ENCODE measurements around the gene HP1BP3.

HP1BP3 gene

DNA sequence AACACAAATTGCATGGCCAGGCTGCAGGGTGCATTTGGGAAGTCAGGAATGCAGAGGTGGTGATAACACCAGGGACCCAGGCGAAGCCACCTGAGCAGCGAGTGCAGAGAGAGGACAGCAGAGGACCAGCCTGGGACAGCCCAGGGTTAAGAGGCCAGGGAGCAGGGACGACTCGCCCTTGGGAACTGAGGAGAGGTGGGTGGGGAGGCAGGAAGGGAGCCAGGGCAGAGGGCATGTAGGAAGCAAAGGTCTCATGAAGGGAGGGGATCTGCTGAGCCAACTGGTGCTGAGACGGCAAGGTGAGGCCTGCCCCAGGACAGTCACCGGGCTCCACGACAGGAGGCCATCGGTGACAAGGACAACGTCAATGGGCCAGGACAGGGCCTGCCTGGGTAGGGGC, 85.7 kb downstream of the HP1BP3 start:
- H3K4me3 ChIP-seq (ENCODE audit: control insufficient read depth in 1 of 7, extremely low read depth in 1 of 7, insufficient read depth in 4 of 7, low read depth in 2 of 7, low read length in 6 of 7), result no peak overlapping the region
- H3K27ac ChIP-seq (ENCODE audit: insufficient read depth in 1 of 2, low read depth in 1 of 2, low read length in 2 of 2, poor library complexity in 1 of 2, severe bottlenecking in 2 of 2), result no peak overlapping the region
- 90% methylated on average over 9 of the region's 9 CpGs for WGBS (ENCODE audit: insufficient coverage)
- no peaks in the 10 kb centered on the region for H3K27me3 ChIP-seq (replicated peaks in 2 of 5; ENCODE audit: control insufficient read depth in 4 of 5, insufficient read depth in 5 of 5, low read length in 4 of 5)
- no peaks in the 10 kb centered on the region for H3K36me3 ChIP-seq (ENCODE audit: control insufficient read depth in 4 of 4, insufficient read depth in 4 of 4, low read length in 3 of 4)
- no peak for DNase-seq
- H3K4me1 ChIP-seq (ENCODE audit: control extremely low read depth in 1 of 4, control insufficient read depth in 4 of 4, insufficient read depth in 4 of 4, low read length in 3 of 4), result peaks cover 0 to 6% (median 3%) of the 10 kb centered on the region in 4 experiments
- POLR2A ChIA-PET, result no interaction called here
- CTCF ChIA-PET, result interaction anchor here (1.0 to 1.4 kb wide), 3 partner anchors 23 to 494 kb away, joined by 3 to 6 read pairs (median 3); no protein-coding TSS in a partner anchor
- no peaks in the 10 kb centered on the region for H3K9me3 ChIP-seq (ENCODE audit: control extremely low read depth in 1 of 5, control insufficient read depth in 4 of 5, insufficient read depth in 2 of 5, low read depth in 1 of 5, low read length in 4 of 5)

DNA sequence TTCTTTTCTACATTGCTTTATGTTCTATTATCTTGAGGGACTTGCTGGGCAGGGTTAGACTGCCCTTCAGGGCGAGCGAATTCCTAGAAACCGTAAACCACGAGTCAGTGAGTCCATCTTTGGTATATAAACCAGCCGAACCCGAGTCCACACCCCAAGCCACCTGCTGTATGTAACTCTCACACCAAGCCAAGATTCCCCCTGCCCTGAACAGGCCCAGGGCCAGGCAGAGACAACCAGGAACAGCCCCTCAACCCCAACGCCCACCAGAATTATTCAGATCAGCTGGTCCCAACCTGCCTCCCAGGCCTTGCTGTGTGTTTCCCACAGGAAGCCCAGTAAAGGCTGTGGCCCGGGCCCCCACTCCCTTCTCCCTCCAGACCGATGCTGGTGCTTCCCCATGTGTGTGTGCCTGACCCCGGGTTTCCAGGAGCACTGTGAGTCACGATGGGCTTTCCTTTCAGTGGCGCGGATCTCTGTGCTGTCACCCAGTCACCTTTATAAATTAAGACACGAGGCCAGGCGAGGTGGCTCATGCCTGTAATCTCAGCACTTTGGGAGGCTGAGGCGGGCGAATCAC, 86.4 kb downstream of the HP1BP3 start:
- no peaks in the 10 kb centered on the region for H3K36me3 ChIP-seq (ENCODE audit: control insufficient read depth in 4 of 4, insufficient read depth in 4 of 4, low read length in 3 of 4)
- H3K4me3 ChIP-seq (ENCODE audit: control insufficient read depth in 1 of 7, extremely low read depth in 1 of 7, insufficient read depth in 4 of 7, low read depth in 2 of 7, low read length in 6 of 7), result no peak overlapping the region
- no peak overlapping the region for H3K27ac ChIP-seq (ENCODE audit: insufficient read depth in 1 of 2, low read depth in 1 of 2, low read length in 2 of 2, poor library complexity in 1 of 2, severe bottlenecking in 2 of 2)
- CTCF ChIA-PET, result interaction anchor here (2.6 kb wide), 1 partner anchor 23 kb away, joined by 7 read pairs; no protein-coding TSS in a partner anchor
- H3K9me3 ChIP-seq (ENCODE audit: control extremely low read depth in 1 of 5, control insufficient read depth in 4 of 5, insufficient read depth in 2 of 5, low read depth in 1 of 5, low read length in 4 of 5), result no peaks in the 10 kb centered on the region
- H3K4me1 ChIP-seq (ENCODE audit: control extremely low read depth in 1 of 4, control insufficient read depth in 4 of 4, insufficient read depth in 4 of 4, low read length in 3 of 4), result peaks cover 0 to 14% (median 7%) of the 10 kb centered on the region in 4 experiments
- H3K27me3 ChIP-seq (replicated peaks in 2 of 5; ENCODE audit: control insufficient read depth in 4 of 5, insufficient read depth in 5 of 5, low read length in 4 of 5), result no peaks in the 10 kb centered on the region
- WGBS (ENCODE audit: insufficient coverage), result 94% methylated on average over 16 of the region's 17 CpGs
- POLR2A ChIA-PET, result no interaction called here
- no peak for DNase-seq

DNA sequence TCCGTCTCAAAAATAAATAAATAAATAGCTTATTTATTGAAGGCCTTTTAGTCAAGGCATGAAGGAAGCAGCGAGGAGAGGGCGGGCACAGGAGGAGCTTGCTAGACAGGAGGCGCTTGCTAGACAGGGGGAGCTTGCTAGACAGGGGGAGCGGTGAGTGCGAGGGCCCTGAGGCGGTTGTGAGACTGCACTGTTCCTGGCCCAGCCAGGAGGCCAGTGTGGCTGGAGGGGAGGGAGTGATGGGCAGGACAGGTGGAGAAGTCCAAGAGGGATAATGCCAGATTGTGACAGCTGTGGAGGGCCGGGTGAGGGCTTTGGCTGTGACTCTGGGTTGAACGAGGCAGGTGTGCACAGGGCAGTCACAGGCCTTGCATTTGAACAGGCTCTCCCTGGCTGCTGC, 87.5 kb downstream of the HP1BP3 start:
- POLR2A ChIA-PET, result interaction anchor here (0.5 kb wide), 1 partner anchor 86 kb away, joined by 3 read pairs; no protein-coding TSS in a partner anchor
- Histone ChIP-seq H3K4me1 (ENCODE audit: control extremely low read depth in 1 of 4, control insufficient read depth in 4 of 4, insufficient read depth in 4 of 4, low read length in 3 of 4) (peaks cover 0 to 14% (median 7%) of the 10 kb centered on the region in 4 experiments), H3K4me3 (ENCODE audit: control insufficient read depth in 1 of 7, extremely low read depth in 1 of 7, insufficient read depth in 4 of 7, low read depth in 2 of 7, low read length in 6 of 7) (no peak overlapping the region), H3K27me3 (replicated peaks in 2 of 5; ENCODE audit: control insufficient read depth in 4 of 5, insufficient read depth in 5 of 5, low read length in 4 of 5) (no peaks in the 10 kb centered on the region), H3K27ac (ENCODE audit: insufficient read depth in 1 of 2, low read depth in 1 of 2, low read length in 2 of 2, poor library complexity in 1 of 2, severe bottlenecking in 2 of 2) (no peak overlapping the region), H3K36me3 (ENCODE audit: control insufficient read depth in 4 of 4, insufficient read depth in 4 of 4, low read length in 3 of 4) (no peaks in the 10 kb centered on the region), H3K9me3 (ENCODE audit: control extremely low read depth in 1 of 5, control insufficient read depth in 4 of 5, insufficient read depth in 2 of 5, low read depth in 1 of 5, low read length in 4 of 5) (no peaks in the 10 kb centered on the region)
- CTCF ChIA-PET, result interaction anchor here (0.6 to 3.7 kb wide), 4 partner anchors 19 to 133 kb away, joined by 3 to 14 read pairs (median 5); partner anchors contain the start of gene KIF17
- 96% methylated on average over 8 of the region's 9 CpGs for WGBS (ENCODE audit: insufficient coverage)
- no peak for DNase-seq

DNA sequence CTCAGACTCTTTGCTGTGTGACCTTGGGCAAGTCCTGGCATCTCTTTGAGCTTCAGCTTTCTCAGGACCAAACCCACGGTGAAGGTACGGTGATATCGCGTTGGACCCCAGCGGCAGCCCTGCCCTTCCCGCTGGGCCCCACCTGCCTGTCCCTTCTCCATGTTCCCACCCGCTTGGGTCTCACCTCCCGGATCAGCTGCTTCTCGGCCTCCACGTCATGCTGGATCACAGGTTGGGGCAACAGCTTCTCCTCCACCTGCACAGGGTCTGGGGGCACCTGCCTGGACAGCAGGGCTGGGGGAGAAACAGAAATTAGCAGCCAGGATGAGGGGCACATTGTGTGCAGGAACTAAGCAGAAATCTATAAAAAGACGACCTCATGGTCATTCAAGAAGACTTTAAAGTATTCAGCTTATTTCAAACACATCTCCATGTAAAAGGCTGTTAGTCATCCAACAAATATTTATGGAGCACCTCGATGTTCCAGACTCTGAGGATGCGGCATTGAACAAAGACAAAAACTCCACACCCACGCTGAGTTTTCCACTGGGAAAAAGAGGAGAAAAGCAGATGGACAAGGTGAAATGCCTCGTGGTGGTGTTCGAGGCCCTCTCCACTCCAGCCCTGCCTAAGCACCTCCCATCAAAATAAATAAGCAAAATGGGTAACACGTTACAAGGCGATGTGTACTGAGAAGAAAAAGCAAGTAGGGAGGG, 88.8 kb downstream of the HP1BP3 start:
- POLR2A ChIA-PET, result interaction anchor here (0.6 kb wide), 1 partner anchor 183 kb away, joined by 5 read pairs; no protein-coding TSS in a partner anchor

DNA sequence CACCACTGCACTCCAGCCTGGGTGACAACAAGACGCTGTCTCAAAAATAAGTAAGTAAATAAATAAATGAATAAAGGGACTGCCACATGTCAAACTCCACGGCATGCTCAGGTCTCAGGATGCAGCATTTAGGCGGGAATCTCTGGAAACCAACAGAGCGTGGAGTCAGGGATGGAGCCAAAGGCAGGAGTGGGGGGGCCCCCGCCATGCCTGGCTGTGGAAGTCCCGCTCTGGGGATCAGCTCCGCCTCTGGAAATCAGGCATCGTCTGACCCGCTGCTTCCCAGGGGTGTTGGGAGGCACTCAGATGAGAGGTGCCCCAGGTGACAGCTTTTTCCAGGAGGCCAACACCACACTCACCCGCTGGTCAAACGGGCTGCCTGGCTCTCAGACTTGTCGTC, 89.5 kb downstream of the HP1BP3 start:
- CTCF ChIA-PET, result interaction anchor here (1.1 to 3.8 kb wide), 9 partner anchors 11 to 40 kb away, joined by 3 to 18 read pairs (median 5); partner anchors contain the start of gene KIF17
- Histone ChIP-seq H3K27me3 (replicated peaks in 2 of 5; ENCODE audit: control insufficient read depth in 4 of 5, insufficient read depth in 5 of 5, low read length in 4 of 5) (no peaks in the 10 kb centered on the region), H3K36me3 (ENCODE audit: control insufficient read depth in 4 of 4, insufficient read depth in 4 of 4, low read length in 3 of 4) (no peaks in the 10 kb centered on the region), H3K4me3 (ENCODE audit: control insufficient read depth in 1 of 7, extremely low read depth in 1 of 7, insufficient read depth in 4 of 7, low read depth in 2 of 7, low read length in 6 of 7) (no peak overlapping the region), H3K4me1 (ENCODE audit: control extremely low read depth in 1 of 4, control insufficient read depth in 4 of 4, insufficient read depth in 4 of 4, low read length in 3 of 4) (peaks cover 0 to 14% (median 7%) of the 10 kb centered on the region in 4 experiments), H3K9me3 (ENCODE audit: control extremely low read depth in 1 of 5, control insufficient read depth in 4 of 5, insufficient read depth in 2 of 5, low read depth in 1 of 5, low read length in 4 of 5) (no peaks in the 10 kb centered on the region), H3K27ac (ENCODE audit: insufficient read depth in 1 of 2, low read depth in 1 of 2, low read length in 2 of 2, poor library complexity in 1 of 2, severe bottlenecking in 2 of 2) (no peak overlapping the region)
- POLR2A ChIA-PET, result interaction anchor here (0.6 kb wide), 1 partner anchor 182 kb away, joined by 5 read pairs; no protein-coding TSS in a partner anchor
- DNase-seq, result no peak
- WGBS (ENCODE audit: insufficient coverage), result 90% methylated on average over 11 of the region's 12 CpGs

More for the DNA sequence above, 88.8 kb downstream of the HP1BP3 start:
- H3K27me3 ChIP-seq (replicated peaks in 2 of 5; ENCODE audit: control insufficient read depth in 4 of 5, insufficient read depth in 5 of 5, low read length in 4 of 5), result no peaks in the 10 kb centered on the region
- peaks cover 0 to 14% (median 7%) of the 10 kb centered on the region in 4 experiments for H3K4me1 ChIP-seq (ENCODE audit: control extremely low read depth in 1 of 4, control insufficient read depth in 4 of 4, insufficient read depth in 4 of 4, low read length in 3 of 4)
- 92% methylated on average over 14 of the region's 18 CpGs for WGBS (ENCODE audit: insufficient coverage)
- H3K27ac ChIP-seq (ENCODE audit: insufficient read depth in 1 of 2, low read depth in 1 of 2, low read length in 2 of 2, poor library complexity in 1 of 2, severe bottlenecking in 2 of 2), result no peak overlapping the region
- H3K9me3 ChIP-seq (ENCODE audit: control extremely low read depth in 1 of 5, control insufficient read depth in 4 of 5, insufficient read depth in 2 of 5, low read depth in 1 of 5, low read length in 4 of 5), result no peaks in the 10 kb centered on the region
- CTCF ChIA-PET, result interaction anchor here (1.1 to 3.8 kb wide), 7 partner anchors 10 to 39 kb away, joined by 3 to 18 read pairs (median 5); partner anchors contain the start of gene KIF17
- no peaks in the 10 kb centered on the region for H3K36me3 ChIP-seq (ENCODE audit: control insufficient read depth in 4 of 4, insufficient read depth in 4 of 4, low read length in 3 of 4)
- no peak overlapping the region for H3K4me3 ChIP-seq (ENCODE audit: control insufficient read depth in 1 of 7, extremely low read depth in 1 of 7, insufficient read depth in 4 of 7, low read depth in 2 of 7, low read length in 6 of 7)
- no peak for DNase-seq

DNA sequence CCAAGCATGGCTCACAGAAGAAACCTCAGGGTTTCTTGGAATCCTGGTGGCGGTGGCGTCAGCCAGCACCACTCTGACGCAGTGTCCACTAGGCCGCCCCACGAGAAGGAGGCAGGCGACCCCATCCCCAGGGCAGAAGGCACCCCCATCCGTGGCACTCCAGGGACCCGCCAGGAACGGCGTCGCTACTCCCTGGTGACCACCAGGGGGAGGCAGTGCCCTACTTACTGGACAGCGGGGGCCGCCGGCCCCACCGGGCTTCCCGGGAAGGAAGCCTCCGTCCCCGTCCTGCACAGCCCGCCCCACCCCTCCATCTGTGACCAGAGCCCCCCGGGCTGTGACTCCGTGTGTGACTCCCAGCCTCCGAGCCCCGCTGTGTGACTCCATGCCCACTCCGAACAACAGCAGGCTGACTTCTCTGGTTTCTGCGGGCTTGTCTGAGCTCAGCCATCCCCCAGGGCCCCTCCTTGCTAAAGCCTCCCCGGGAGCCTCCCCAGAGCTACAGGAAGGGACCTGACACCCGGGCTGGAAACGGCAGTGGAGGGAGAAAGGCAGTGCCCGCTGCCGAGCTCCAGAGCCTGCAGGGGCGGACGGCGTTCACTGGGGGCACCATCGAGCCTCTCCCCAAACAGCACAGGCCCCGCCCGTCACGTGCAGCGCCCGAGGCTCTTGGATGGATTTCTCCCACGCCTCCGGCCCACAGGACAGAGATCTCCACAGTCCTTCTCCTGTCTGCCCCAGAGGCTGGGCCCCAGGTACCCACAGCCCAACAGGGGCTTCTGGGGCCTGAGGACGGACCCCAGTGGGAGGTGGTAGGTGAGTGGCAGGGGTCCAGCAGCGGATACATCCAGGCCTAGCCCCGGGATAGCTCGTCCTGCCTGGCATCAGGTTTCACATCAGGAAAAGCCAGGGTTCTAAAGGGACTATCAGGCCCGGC, 90.4 kb downstream of the HP1BP3 start:
- H3K4me1 ChIP-seq (ENCODE audit: control extremely low read depth in 1 of 4, control insufficient read depth in 4 of 4, insufficient read depth in 4 of 4, low read length in 3 of 4), result peaks cover 0 to 14% (median 7%) of the 10 kb centered on the region in 4 experiments
- H3K27ac ChIP-seq (ENCODE audit: insufficient read depth in 1 of 2, low read depth in 1 of 2, low read length in 2 of 2, poor library complexity in 1 of 2, severe bottlenecking in 2 of 2), result peak overlapping the region in 1 of 2 experiments; percentile 58
- DNase-seq, result peak; percentile 74 to 81 (median 78)
- H3K9me3 ChIP-seq (ENCODE audit: control extremely low read depth in 1 of 5, control insufficient read depth in 4 of 5, insufficient read depth in 2 of 5, low read depth in 1 of 5, low read length in 4 of 5), result no peaks in the 10 kb centered on the region
- ChIA-PET CTCF (interaction anchor here (0.9 to 3.8 kb wide), 13 partner anchors 10 to 498 kb away, joined by 3 to 18 read pairs (median 5); partner anchors contain the start of gene KIF17), POLR2A (no interaction called here)
- peak overlapping the region; percentile 38 to 85 (median 76) for H3K4me3 ChIP-seq (ENCODE audit: control insufficient read depth in 1 of 7, extremely low read depth in 1 of 7, insufficient read depth in 4 of 7, low read depth in 2 of 7, low read length in 6 of 7)
- WGBS (ENCODE audit: insufficient coverage), result 5% methylated on average over 44 of the region's 46 CpGs
- H3K36me3 ChIP-seq (ENCODE audit: control insufficient read depth in 4 of 4, insufficient read depth in 4 of 4, low read length in 3 of 4), result no peaks in the 10 kb centered on the region
- no peaks in the 10 kb centered on the region for H3K27me3 ChIP-seq (replicated peaks in 2 of 5; ENCODE audit: control insufficient read depth in 4 of 5, insufficient read depth in 5 of 5, low read length in 4 of 5)

All from common myeloid progenitor, CD34-positive (primary cell).